B cell (primary cell): ENCODE measurements around the gene MS4A12. TPM values are rescaled to one million over a fixed set of nuclear protein-coding genes. Genes with fewer than 3 reads are reported as not detected.
"Not testable (repeated sequence)": the region's sequence is repeated elsewhere in the genome, so short reads cannot be mapped to it uniquely, and the experiment has no call there.

ENCODE experiments used
- ATAC-seq: fragments of 200-7000 bp; cut with Tn5 transposase; one replicate; pipeline ENCODE4 v1.10.0; 2021; ENCODE audit warnings: low read depth, mild to moderate bottlenecking, moderate number of reproducible peaks, moderate library complexity
- CTCF ChIA-PET: fragments of 350-600 bp; sonication (Branson Sonifier 250); formaldehyde crosslinking; loops from one replicate; lab custom pipeline; 2021; ENCODE audit warnings: antibody characterized with exemption, inconsistent platforms; lab: Charles Lee
- POLR2A ChIA-PET: fragments of 350-600 bp; sonication (Branson Sonifier 250); formaldehyde crosslinking; loops from one replicate; lab custom pipeline; 2021; ENCODE audit warnings: antibody characterized with exemption; lab: Charles Lee
- DNase-seq: peaks from one replicate; pipeline ENCODE4 v3.0.0; 2013
- H2AFZ ChIP-seq: 2 replicates; pipeline ENCODE4 v1.6.1; 2012; ENCODE audit warnings: mild to moderate bottlenecking, low read depth, low read length; ENCODE audit not compliant: insufficient read depth, poor library complexity, severe bottlenecking
- H3K27ac ChIP-seq, 2 donors: 1 replicate in 1 of 2; 2 replicates in 1 of 2; pipeline ENCODE4 v1.5.1; 2012 to 2013; ENCODE audit warnings: low read length in 2 of 2, mild to moderate bottlenecking in 2 of 2, moderate library complexity in 1 of 2
- H3K27me3 ChIP-seq, 4 experiments: fragments of 200-600 bp in 1 of 4; sonication (generic) in 1 of 4; replicated peaks in 1 of 4; 1 replicate in 2 of 4; 2 replicates in 2 of 4; pipeline versions ENCODE4 v1.6.1 to v1.7.0; 2013 to 2016; ENCODE audit warnings: low read length in 3 of 4, mild to moderate bottlenecking in 2 of 4, mixed read lengths in 1 of 4, moderate library complexity in 1 of 4; ENCODE audit not compliant: insufficient read depth in 4 of 4, control insufficient read depth in 3 of 4; ENCODE audit errors: control extremely low read depth in 1 of 4
- H3K36me3 ChIP-seq, 2 experiments: replicated peaks in 1 of 2; 1 replicate in 1 of 2; 2 replicates in 1 of 2; pipeline versions ENCODE4 v1.6.1 to v1.7.1; 2013; ENCODE audit warnings: low read length in 1 of 2; ENCODE audit not compliant: insufficient read depth in 2 of 2, control insufficient read depth in 1 of 2; ENCODE audit errors: control extremely low read depth in 1 of 2, extremely low read depth in 1 of 2
- H3K4me1 ChIP-seq, 2 donors: fragments of 200-600 bp in 1 of 2; sonication (generic) in 1 of 2; 1 replicate in 1 of 2; 2 replicates in 1 of 2; pipeline versions ENCODE4 v1.5.1 to v1.6.1; 2013 to 2017; ENCODE audit warnings: low read length in 2 of 2; ENCODE audit not compliant: control insufficient read depth in 2 of 2, insufficient read depth in 2 of 2
- H3K4me2 ChIP-seq: replicated peaks from 2 replicates; pipeline ENCODE3; 2012; ENCODE audit warnings: mild to moderate bottlenecking, low read depth, low read length; ENCODE audit not compliant: poor library complexity, severe bottlenecking
- H3K4me3 ChIP-seq, 5 experiments: fragments of 200-600 bp in 1 of 5; sonication (generic) in 1 of 5; 1 replicate in 3 of 5; 2 replicates in 2 of 5; pipeline versions ENCODE4 v1.5.1 to v1.7.0; 2011 to 2016; ENCODE audit warnings: low read length in 4 of 5, mild to moderate bottlenecking in 4 of 5, low read depth in 2 of 5, control low read depth in 1 of 5, moderate library complexity in 1 of 5; ENCODE audit not compliant: insufficient read depth in 1 of 5; ENCODE audit errors: control extremely low read depth in 1 of 5, extremely low read depth in 1 of 5
- H3K79me2 ChIP-seq: fragments of 200-600 bp; sonication (generic); one replicate; pipeline ENCODE4 v1.6.0; 2016; ENCODE audit warnings: low read length; ENCODE audit not compliant: control insufficient read depth, insufficient read depth
- H3K9ac ChIP-seq: fragments of 200-600 bp; sonication (generic); 2 replicates; pipeline ENCODE4 v1.6.1; 2017; ENCODE audit warnings: mild to moderate bottlenecking, low read length, moderate library complexity
- H3K9me3 ChIP-seq, 3 donors: one replicate each; pipeline versions ENCODE4 v1.6.1 to v1.7.1; 2013; ENCODE audit warnings: low read length in 2 of 3; ENCODE audit not compliant: control insufficient read depth in 2 of 3, insufficient read depth in 1 of 3; ENCODE audit errors: control extremely low read depth in 1 of 3
- H4K20me1 ChIP-seq: 2 replicates; pipeline ENCODE4 v1.6.0; 2012; ENCODE audit warnings: mild to moderate bottlenecking, low read length; ENCODE audit not compliant: insufficient read depth, control insufficient read depth, poor library complexity, severe bottlenecking
- H3K27ac Mint-ChIP-seq: one replicate; pipeline ENCODE4 v1.8.0; 2021; ENCODE audit warnings: mixed read lengths
- H3K27me3 Mint-ChIP-seq: one replicate; pipeline ENCODE4 v1.8.0; 2021; ENCODE audit warnings: mixed read lengths
- H3K4me1 Mint-ChIP-seq: one replicate; pipeline ENCODE4 v1.8.0; 2021; ENCODE audit warnings: mixed read lengths
- H3K4me3 Mint-ChIP-seq: one replicate; pipeline ENCODE4 v1.8.0; 2021; ENCODE audit warnings: mixed read lengths
- H3K9me3 Mint-ChIP-seq: one replicate; pipeline ENCODE4 v1.8.0; 2022; ENCODE audit warnings: mixed read lengths; ENCODE audit not compliant: insufficient read depth
- CTCF ChIP-seq: fragments of 200-600 bp; IDR thresholded peaks from one replicate; pipeline ENCODE4 v1.8.0; 2022; ENCODE audit warnings: antibody characterized with exemption, mild to moderate bottlenecking
- EZH2 ChIP-seq: IDR thresholded peaks from 2 replicates; pipeline ENCODE4 v1.6.1; 2012; ENCODE audit warnings: borderline replicate concordance, low read depth, mild to moderate bottlenecking, moderate library complexity, low read length; ENCODE audit not compliant: insufficient read depth, poor library complexity, severe bottlenecking
- WGBS: methylation state at CpG from one replicate; pipeline ENCODE4 v1.1.5; 2013; ENCODE audit warnings: missing lambda C conversion rate; ENCODE audit not compliant: insufficient coverage; 5-methylcytosine and 5-hydroxymethylcytosine counted together
- intact Hi-C: fragments of 100-400 bp; cut with micrococcal nuclease; formaldehyde crosslinking; loops from one replicate; pipeline ENCODE4 v1.10.0; 2022
- polyA plus RNA-seq: library from polyadenylated mRNA; depleted of rRNA; stranded (reverse); fragments of >200 nt; gene quantifications from 2 replicates; pipeline ENCODE4 v1.2.3, GENCODE V29; 2012
- total RNA-seq, 2 donors: library from RNA; stranded (reverse); fragments of 120-200 nt in 1 of 2; gene quantifications; 1 replicate in 1 of 2; 2 replicates in 1 of 2; pipeline versions ENCODE4 v1.2.3 to v1.2.4, GENCODE V29; 2013 to 2022

Gene MS4A12
- total and polyA plus RNA-seq, 2 donors (not counting 1 experiment from before 2014, with no cell fraction given), result not detected

- Histone ChIP-seq H4K20me1 (no peaks in the 10 kb centered on the region), H3K27ac (no peak overlapping the region), H3K4me2 (no peak overlapping the region), H3K9ac (no peak overlapping the region), H2AFZ (no peak overlapping the region), H3K4me1 (peaks cover 34% of the 10 kb centered on the region in 2 donors), H3K79me2 (peaks cover 7% of the 10 kb centered on the region), H3K36me3 (no peaks in the 10 kb centered on the region), H3K4me3 (no peak overlapping the region), H3K27me3 (no peaks in the 10 kb centered on the region), H3K9me3 (peaks cover 0 to 3% (median 0%) of the 10 kb centered on the region in 3 donors)
- DNase-seq, result no peak
- peak overlapping the region; percentile 58 for H3K27ac Mint-ChIP-seq
- H3K27me3 Mint-ChIP-seq, result no peaks in the 10 kb centered on the region
- no peak for TF ChIP-seq CTCF
- no peak for TF ChIP-seq EZH2
- H3K9me3 Mint-ChIP-seq, result no peaks in the 10 kb centered on the region
- POLR2A ChIA-PET, result interaction anchor here (0.9 kb wide), 1 partner anchor 29 kb away, joined by 5 read pairs; no protein-coding TSS in a partner anchor
- ATAC-seq, result no peak
- CTCF ChIA-PET, result interaction anchor here (1.8 kb wide), 1 partner anchor 85 kb away, joined by 6 read pairs; no protein-coding TSS in a partner anchor
- H3K4me1 Mint-ChIP-seq, result peaks cover 59% of the 10 kb centered on the region
- H3K4me3 Mint-ChIP-seq, result no peak overlapping the region
- intact Hi-C loops, result loop anchor here (2.0 kb wide), 1 partner anchor 69 kb away; the partner anchor contains the start of gene MS4A7
These were observed 44.7 kb upstream of the MS4A12 start for GRCh38 chr11:60447846-60448245.

- H3K4me3 Mint-ChIP-seq, DNase-seq, H3K27me3 ChIP-seq, H3K9me3 ChIP-seq, H3K27me3 Mint-ChIP-seq, H3K36me3 ChIP-seq, ATAC-seq, POLR2A ChIA-PET, H4K20me1 ChIP-seq, H3K9me3 Mint-ChIP-seq, H3K4me3 ChIP-seq, H3K4me2 ChIP-seq, CTCF ChIA-PET, H2AFZ ChIP-seq, H3K27ac ChIP-seq, H3K27ac Mint-ChIP-seq, H3K9ac ChIP-seq: not testable (repeated sequence)
- H3K4me1 Mint-ChIP-seq, result peaks cover 65% of the 10 kb centered on the region
- Histone ChIP-seq H3K79me2 (peaks cover 16% of the 10 kb centered on the region), H3K4me1 (peaks cover 45 to 47% of the 10 kb centered on the region in 2 donors)
- intact Hi-C loops, result loop anchor here (10.0 kb wide), 1 partner anchor 644 kb away; no protein-coding TSS in a partner anchor
- WGBS, result 99% methylated on average over 14 of the region's 32 CpGs
These were observed 41.4 kb upstream of the MS4A12 start for GRCh38 chr11:60451185-60451584.
